ENCODE results near the gene CALML3.
"Not testable (repeated sequence)": the region's sequence is repeated elsewhere in the genome, so short reads cannot be mapped to it uniquely, and the experiment has no call there.

CALML3 gene

GRCh38 chr10:5524641-5525560 is at the start of gene CALML3:
TSS of gene CALML3 (plus strand) at chr10:5524961. CDS start at chr10:5525086, 125 bp downstream.
- DNase-seq (ENCODE audit: low read depth), result no peak

GRCh38 chr10:5475088-5475487 is 49.7 kb upstream of the CALML3 start:
- not testable (repeated sequence) for DNase-seq (ENCODE audit: low read depth)

GRCh38 chr10:5475974-5476807 is 48.6 kb upstream of the CALML3 start:
- not testable (repeated sequence) for DNase-seq (ENCODE audit: low read depth)

GRCh38 chr10:5476918-5477525 is 47.7 kb upstream of the CALML3 start:
- no peak for DNase-seq (ENCODE audit: low read depth)

GRCh38 chr10:5477948-5478693 is 46.6 kb upstream of the CALML3 start:
- DNase-seq (ENCODE audit: low read depth), result no peak

- DNase-seq (ENCODE audit: low read depth), result no peak
Observed at GRCh38 chr10:5478694-5479305, 46.0 kb upstream of the CALML3 start.

GRCh38 chr10:5479481-5480161 is 45.1 kb upstream of the CALML3 start:
- no peak for DNase-seq (ENCODE audit: low read depth)

- DNase-seq (ENCODE audit: low read depth), result no peak
Observed at GRCh38 chr10:5480162-5480941, 44.4 kb upstream of the CALML3 start.

GRCh38 chr10:5481121-5481520 is 43.6 kb upstream of the CALML3 start:
- DNase-seq (ENCODE audit: low read depth), result no peak

- no peak for DNase-seq (ENCODE audit: low read depth)
Observed at GRCh38 chr10:5482016-5482415, 42.7 kb upstream of the CALML3 start.

- no peak for DNase-seq (ENCODE audit: low read depth)
Observed at GRCh38 chr10:5484205-5484604, 40.6 kb upstream of the CALML3 start.

GRCh38 chr10:5485290-5485689 is 39.5 kb upstream of the CALML3 start:
- no peak for DNase-seq (ENCODE audit: low read depth)

- no peak for DNase-seq (ENCODE audit: low read depth)
Observed at GRCh38 chr10:5485948-5486852, 38.6 kb upstream of the CALML3 start.

GRCh38 chr10:5486853-5487235 is 37.9 kb upstream of the CALML3 start:
- no peak for DNase-seq (ENCODE audit: low read depth)

GRCh38 chr10:5488272-5489161 is 36.2 kb upstream of the CALML3 start:
- no peak for DNase-seq (ENCODE audit: low read depth)

- DNase-seq (ENCODE audit: low read depth), result no peak
Observed at GRCh38 chr10:5490032-5490431, 34.7 kb upstream of the CALML3 start.

GRCh38 chr10:5490698-5491464 is 33.9 kb upstream of the CALML3 start:
- DNase-seq (ENCODE audit: low read depth), result no peak
